ENCODE measurements around the gene MAN1B1.
A peak's percentile ranks its signal among the peaks of the same experiment; 100 is the strongest.
"Not testable (repeated sequence)": the region's sequence is repeated elsewhere in the genome, so short reads cannot be mapped to it uniquely, and the experiment has no call there.

The MAN1B1 gene

GRCh38 chr9:137127301-137128157 lies 40.7 kb downstream of the MAN1B1 start:
- DNase-seq (ENCODE audit: low read depth in 2 of 2) = no peak

- DNase-seq (ENCODE audit: low read depth in 2 of 2) = no peak
Observed at GRCh38 chr9:137128158-137128861, 41.5 kb downstream of the MAN1B1 start.

GRCh38 chr9:137128862-137129455 lies 42.2 kb downstream of the MAN1B1 start:
- DNase-seq (ENCODE audit: low read depth in 2 of 2) = no peak

GRCh38 chr9:137129456-137130175 lies 42.8 kb downstream of the MAN1B1 start:
- peak; percentile 82 to 84 for DNase-seq (ENCODE audit: low read depth in 2 of 2)

- DNase-seq (ENCODE audit: low read depth in 2 of 2) = no peak
Observed at GRCh38 chr9:137130176-137130755, 43.5 kb downstream of the MAN1B1 start.

GRCh38 chr9:137134191-137134590 lies 47.4 kb downstream of the MAN1B1 start:
- DNase-seq (ENCODE audit: low read depth in 2 of 2) = no peak

- DNase-seq (ENCODE audit: low read depth in 2 of 2) = not testable (repeated sequence)
Observed at GRCh38 chr9:137135154-137135553, 48.4 kb downstream of the MAN1B1 start.

- DNase-seq (ENCODE audit: low read depth in 2 of 2) = no peak
Observed at GRCh38 chr9:137136261-137136880, 49.6 kb downstream of the MAN1B1 start.

- DNase-seq (ENCODE audit: low read depth in 2 of 2) = no peak
Observed at GRCh38 chr9:137136881-137137607, 50.3 kb downstream of the MAN1B1 start.

- no peak for DNase-seq (ENCODE audit: low read depth in 2 of 2)
Observed at GRCh38 chr9:137138058-137138721, 51.4 kb downstream of the MAN1B1 start.

GRCh38 chr9:137138722-137139467 lies 52.1 kb downstream of the MAN1B1 start, which contains the start of gene GRIN1:
Gene GRIN1 (plus strand): TSS chr9:137139154. CDS start chr9:137139487, 333 bp downstream.
- no peak for DNase-seq (ENCODE audit: low read depth in 2 of 2)

GRCh38 chr9:137139468-137140150 lies 52.8 kb downstream of the MAN1B1 start:
- DNase-seq (ENCODE audit: low read depth in 2 of 2) = no peak

GRCh38 chr9:137140151-137141012 lies 53.6 kb downstream of the MAN1B1 start:
- DNase-seq (ENCODE audit: low read depth in 2 of 2) = no peak

- no peak for DNase-seq (ENCODE audit: low read depth in 2 of 2)
Observed at GRCh38 chr9:137141050-137141810, 54.4 kb downstream of the MAN1B1 start.

- no peak for DNase-seq (ENCODE audit: low read depth in 2 of 2)
Observed at GRCh38 chr9:137141976-137142936, 55.5 kb downstream of the MAN1B1 start.

GRCh38 chr9:137143459-137143858 lies 56.7 kb downstream of the MAN1B1 start:
- DNase-seq (ENCODE audit: low read depth in 2 of 2) = no peak

Measured in stimulated activated CD4-positive, alpha-beta T cell treated with anti-CD3 and anti-CD28 coated beads, Interleukin-15, amount 100 ng/mL, for 48 hours (primary cell).